22Rv1 (cell line): ENCODE data around the gene ARIH1.

Experiments used
- ZFX ChIP-seq: fragments of 450-650 bp; IDR thresholded peaks from 2 replicates; pipeline ENCODE4 v1.6.1; 2017; ENCODE audit warnings: antibody characterized with exemption, borderline replicate concordance
- TF ChIP-seq, protein P1 (sequence below): fragments of 450-650 bp; IDR thresholded peaks from 2 replicates; pipeline ENCODE4 v1.5.1; 2017; ENCODE audit warnings: mild to moderate bottlenecking

DNA sequence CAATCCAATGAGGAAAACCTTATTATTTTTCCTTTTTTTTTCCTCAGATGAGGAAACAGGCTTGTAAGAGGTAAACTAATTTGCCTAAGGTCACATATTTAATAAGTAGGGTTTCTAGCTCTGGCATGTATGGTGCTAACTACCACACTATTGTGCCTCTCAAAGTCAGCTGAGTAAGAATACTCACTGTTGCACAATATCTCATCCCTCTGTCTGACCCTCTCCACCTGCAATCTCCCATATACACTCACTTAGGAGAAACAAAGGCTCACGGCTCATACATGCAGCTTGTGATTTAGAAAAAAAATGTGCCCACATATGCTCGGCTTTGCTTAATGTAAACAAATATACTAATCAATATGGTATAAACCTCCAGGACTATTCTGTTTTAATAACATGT is 10.4 kb upstream of the ARIH1 start:
- TF ChIP-seq, protein P1, sequence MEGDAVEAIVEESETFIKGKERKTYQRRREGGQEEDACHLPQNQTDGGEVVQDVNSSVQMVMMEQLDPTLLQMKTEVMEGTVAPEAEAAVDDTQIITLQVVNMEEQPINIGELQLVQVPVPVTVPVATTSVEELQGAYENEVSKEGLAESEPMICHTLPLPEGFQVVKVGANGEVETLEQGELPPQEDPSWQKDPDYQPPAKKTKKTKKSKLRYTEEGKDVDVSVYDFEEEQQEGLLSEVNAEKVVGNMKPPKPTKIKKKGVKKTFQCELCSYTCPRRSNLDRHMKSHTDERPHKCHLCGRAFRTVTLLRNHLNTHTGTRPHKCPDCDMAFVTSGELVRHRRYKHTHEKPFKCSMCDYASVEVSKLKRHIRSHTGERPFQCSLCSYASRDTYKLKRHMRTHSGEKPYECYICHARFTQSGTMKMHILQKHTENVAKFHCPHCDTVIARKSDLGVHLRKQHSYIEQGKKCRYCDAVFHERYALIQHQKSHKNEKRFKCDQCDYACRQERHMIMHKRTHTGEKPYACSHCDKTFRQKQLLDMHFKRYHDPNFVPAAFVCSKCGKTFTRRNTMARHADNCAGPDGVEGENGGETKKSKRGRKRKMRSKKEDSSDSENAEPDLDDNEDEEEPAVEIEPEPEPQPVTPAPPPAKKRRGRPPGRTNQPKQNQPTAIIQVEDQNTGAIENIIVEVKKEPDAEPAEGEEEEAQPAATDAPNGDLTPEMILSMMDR, result no peak
- TF ChIP-seq ZFX, result no peak
